ENCODE results near the gene LSR. TPM values are rescaled to one million over a fixed set of nuclear protein-coding genes. Genes with fewer than 3 reads are reported as not detected.

Gene LSR
- total RNA-seq, 2 experiments from 2014 or later, result 8.2 to 11.2 TPM

Other genes starting within 250 kb of the LSR start
- gene GRAMD1A, start 248.7 kb upstream of the LSR start, total RNA-seq, result 100 to 1,000 TPM; 117 to 125 TPM
- gene SCN1B, start 218.5 kb upstream of the LSR start, total RNA-seq, result under 1 TPM; 0.83 to 0.89 TPM
- gene HPN, start 207.3 kb upstream of the LSR start, total RNA-seq, result not detected
- not detected for gene FXYD3, start 133.2 kb upstream of the LSR start, total RNA-seq
- gene LGI4, start 113.9 kb upstream of the LSR start, total RNA-seq, result 1 to 10 TPM; 1.1 to 1.7 TPM
- 1 to 10 TPM; 3.3 to 3.4 TPM for gene FXYD1, start 110.2 kb upstream of the LSR start, total RNA-seq
- 1 to 10 TPM in 1 of 2 experiments, under 1 TPM in 1; 0.54 to 1.2 TPM for gene FXYD7, start 105.7 kb upstream of the LSR start, total RNA-seq
- gene FXYD5, start 94.3 kb upstream of the LSR start, total RNA-seq, result 100 to 1,000 TPM; 289 to 294 TPM
- gene FAM187B, start 20.3 kb upstream of the LSR start, total RNA-seq, result not detected
- 100 to 1,000 TPM; 136 to 144 TPM for gene USF2, start 20.0 kb downstream of the LSR start, total RNA-seq
- gene HAMP, start 33.5 kb downstream of the LSR start, total RNA-seq, result under 1 TPM; 0.19 to 0.86 TPM
- under 1 TPM; 0.19 to 0.77 TPM for gene MAG, start 43.2 kb downstream of the LSR start, total RNA-seq
- 1 to 10 TPM; 2.0 to 2.6 TPM for gene CD22, start 80.2 kb downstream of the LSR start, total RNA-seq
- gene FFAR1, start 98.9 kb downstream of the LSR start, total RNA-seq, result under 1 TPM in 1 of 2 experiments, not detected in 1; 0.10 TPM
- gene FFAR3, start 109.5 kb downstream of the LSR start, total RNA-seq, result 1 to 10 TPM; 4.9 to 5.3 TPM
- under 1 TPM; 0.17 to 0.30 TPM for gene GPR42, start 122.1 kb downstream of the LSR start, total RNA-seq
- not detected for gene FFAR2, start 199.3 kb downstream of the LSR start, total RNA-seq
- not detected for gene KRTDAP, start 241.5 kb downstream of the LSR start, total RNA-seq